SHP77 (cell line): Measurements from ENCODE around the gene COL17A1.

Source experiments
- DNase-seq, 2 experiments: peaks; one replicate each; lab custom pipeline; 2025; lab: John Stamatoyannopoulos, UW

COL17A1 gene

DNA sequence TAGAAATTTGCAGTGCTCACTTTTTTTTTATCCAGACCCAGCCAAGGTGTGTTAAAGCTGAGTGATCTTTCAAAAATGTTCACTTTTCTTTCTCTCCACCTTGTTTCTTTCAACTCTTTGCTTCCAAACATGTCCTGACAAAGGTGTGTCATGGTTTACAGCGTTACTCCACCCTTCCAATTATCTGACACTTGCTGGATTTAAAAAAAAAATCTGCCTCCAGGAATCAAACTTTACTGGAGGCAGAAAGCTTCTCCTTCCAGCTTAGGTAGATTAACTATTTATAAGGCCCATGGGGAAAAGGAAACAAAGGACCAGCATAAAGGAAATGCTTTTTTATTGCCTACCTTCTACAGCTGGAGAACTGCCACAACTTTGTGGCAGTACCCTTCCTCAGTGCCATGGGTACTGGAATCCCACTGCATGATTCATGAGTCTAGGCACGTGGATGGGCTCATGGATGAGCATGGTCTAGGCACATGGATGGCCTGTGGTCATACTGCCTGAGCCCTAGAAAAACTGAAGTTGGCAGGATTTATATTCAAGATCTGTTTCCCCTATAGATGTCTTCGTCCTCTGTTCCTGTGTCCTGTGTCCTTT is at the start of gene COL17A1:
COL17A1 (minus strand) TSS at position 80 of the 600 bp plus-strand sequence. CDS start 5,207 bp downstream, outside the sequence.
- DNase-seq = no peak

DNA sequence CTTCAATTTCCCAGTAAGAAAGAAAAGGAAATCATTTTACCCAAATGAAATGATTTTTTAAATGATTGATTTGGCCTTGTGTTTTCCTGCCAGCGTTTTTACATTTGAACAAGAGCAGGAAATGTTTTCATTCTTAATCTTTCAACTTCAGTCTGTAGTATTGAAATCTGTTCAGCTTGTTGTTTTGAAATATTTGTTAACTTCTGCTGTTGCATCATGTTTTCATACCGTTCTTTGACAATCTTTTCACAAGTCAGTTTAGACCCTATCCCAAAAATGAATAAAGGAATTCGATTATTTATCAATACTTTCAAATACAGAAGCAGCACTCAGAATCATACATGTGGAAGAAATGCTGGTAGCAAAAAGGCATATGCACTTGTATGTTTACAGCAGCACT is 44.4 kb upstream of the COL17A1 start:
- DNase-seq = no peak

DNA sequence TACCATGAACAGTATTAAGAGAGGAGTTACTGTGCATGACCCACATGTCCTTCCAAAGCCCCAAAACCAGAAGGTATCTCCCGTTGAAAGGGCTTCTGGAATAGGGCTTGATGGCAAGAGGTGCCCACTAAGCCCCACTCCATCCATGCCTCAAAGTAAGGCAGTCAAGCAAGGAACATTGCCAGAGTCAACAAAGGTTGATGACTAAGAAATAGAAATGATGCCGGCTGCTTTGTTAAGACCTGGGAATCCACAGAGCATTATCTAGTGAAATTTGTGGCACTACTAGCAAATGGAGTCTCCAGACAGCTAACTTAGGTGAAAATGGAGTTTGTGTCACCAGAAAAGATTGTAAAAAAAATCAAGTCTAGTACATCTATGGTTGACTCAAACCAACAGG is 42.5 kb upstream of the COL17A1 start:
- no peak for DNase-seq

DNA sequence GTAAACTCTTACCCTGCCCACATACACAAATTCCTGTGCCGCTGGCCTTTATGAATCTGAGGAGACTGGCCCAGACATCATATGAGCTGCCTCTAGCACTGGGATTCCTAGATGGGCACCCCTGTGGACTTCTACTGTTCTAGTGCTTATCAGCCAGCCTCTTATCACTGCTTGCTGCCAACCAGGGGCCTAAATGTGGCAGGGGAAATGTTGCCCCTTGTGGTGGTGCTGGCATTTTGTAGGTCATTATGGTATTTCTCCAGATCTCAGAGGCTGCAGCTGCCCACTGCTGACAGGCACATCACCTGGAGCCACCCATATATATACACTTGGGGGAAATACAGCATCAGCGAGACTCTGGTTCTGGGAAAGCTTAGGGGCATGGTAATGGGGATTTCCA is 41.7 kb upstream of the COL17A1 start:
- peak; percentile 39 to 42 for DNase-seq

DNA sequence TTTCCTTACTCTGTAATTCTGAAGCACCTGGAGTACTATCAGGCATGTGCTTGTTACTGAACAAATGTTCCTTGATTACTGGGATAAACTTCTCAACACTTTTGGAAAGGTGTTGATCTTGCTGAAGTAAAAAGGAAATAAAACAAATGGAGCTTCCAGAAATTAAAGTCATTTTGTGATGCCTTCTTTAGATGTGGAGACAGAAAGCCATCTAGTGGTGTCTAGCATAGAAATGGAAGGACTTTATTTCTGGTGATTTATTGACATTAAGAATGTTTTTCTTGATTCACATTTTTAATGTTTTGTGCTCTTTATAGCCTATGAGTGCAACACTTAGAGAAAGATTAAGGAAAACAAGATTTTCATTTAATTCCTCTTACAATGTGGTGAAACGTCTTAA is 37.7 kb upstream of the COL17A1 start:
- DNase-seq = no peak

DNA sequence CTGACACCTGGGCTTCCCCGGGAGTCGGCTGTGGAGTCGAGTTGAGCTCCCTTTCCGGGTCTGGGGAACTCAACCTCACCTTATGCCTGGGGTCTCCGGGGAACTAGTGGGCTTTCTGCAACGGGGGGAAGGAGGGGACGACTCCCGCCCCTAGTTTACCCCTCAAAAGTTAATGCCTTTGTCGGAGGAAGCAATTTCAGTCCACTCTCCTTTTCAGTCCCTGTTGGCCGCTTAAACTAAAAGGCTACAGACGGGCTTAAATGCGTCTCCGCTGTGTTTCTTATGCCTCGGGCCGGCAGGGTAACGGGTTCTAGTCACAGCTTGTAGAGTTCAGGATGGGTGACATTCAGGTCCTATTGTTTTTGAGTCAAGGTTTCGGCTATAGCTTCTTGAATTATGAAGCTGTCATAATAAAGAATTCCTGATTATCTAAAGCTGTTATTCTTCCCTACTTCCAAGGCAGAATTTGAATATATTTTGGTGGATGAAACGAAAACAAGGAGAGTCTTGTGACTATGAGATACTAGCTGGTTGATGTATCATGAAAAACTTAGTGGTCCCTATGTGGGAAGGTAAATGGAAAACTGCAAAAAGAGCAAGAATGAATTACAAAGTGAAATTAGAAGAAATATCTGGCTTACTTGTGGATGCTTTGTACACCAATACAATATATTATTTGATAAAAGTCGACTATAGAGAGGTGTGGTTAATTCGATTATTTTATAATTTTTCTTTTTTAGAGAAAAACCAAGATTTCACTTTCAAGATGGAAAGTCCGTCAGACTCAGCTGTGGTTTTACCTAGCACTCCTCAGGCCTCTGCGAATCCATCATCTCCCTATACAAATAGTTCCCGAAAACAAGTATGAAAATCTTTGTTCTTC is 36.8 kb upstream of the COL17A1 start:
- DNase-seq = peak in 1 of 2 experiments; percentile 55

DNA sequence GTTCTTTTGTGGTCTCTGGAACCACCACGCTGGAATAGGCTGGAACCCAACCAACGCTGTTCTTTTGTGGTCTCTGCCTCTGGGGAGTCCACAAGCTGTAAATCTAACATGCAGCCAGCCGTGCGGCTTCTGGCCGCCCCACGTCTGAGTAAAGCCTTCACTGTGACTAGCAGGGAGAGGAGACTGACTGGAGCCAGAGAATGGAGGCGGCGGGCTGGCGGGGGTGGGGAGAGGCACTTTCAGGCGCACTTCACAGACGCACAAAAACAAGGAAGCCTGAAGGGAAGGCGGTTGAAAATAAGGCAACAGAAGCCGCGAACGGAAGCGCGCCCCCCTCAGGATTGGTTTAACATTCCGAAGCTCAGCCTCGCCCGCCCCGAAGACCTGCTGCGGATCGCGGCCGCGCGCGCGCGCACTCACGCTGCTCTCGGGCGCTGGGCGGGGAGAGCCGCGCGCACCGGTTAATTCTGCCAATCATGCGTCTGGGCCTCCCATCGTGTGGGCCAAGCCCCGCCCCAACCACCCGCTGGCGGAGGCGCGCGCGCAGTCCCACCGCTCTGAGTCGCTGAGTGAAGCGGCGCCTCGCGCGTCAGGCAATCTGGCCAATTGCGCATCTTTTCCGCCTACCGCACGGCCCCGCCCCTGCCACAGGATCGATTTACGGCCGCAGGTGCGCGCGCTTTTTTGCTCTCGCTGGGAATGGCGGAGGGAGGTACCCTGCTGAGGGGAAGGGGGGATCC is 36.0 kb upstream of the COL17A1 start, which contains the start of gene SFR1:
SFR1 (plus strand) TSS at position 687 of the 740 bp plus-strand sequence; CDS start at position 700, 13 bp downstream.
- DNase-seq = peak; percentile 97 to 99

DNA sequence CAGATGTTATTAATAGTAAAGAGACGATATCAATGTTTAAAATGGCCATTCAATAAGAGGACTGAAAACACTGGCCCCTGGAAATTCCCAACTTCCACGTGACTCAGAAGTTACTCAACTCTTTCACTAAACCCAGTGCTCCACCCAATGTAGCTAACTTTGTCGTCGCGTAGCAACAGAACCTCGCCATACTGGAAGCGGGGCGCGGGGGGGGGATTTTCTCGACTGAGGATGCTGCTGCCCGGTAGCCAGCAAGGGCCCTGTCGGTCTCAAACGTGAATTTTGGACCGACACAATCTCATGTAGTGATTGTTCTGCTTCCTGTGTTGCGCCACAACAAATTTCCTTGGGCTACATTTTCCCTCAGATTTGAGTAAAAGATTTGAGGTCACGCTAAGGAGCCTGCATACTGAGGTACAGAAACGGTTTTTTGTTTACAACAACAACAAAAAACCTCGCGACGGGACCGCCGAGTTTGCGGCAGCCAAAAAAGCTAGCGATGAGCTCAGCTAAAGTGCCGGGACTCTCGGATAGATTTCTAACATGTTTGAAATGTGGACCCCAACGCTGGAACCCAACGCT is 35.3 kb upstream of the COL17A1 start:
- DNase-seq = peak; percentile 53 to 64

DNA sequence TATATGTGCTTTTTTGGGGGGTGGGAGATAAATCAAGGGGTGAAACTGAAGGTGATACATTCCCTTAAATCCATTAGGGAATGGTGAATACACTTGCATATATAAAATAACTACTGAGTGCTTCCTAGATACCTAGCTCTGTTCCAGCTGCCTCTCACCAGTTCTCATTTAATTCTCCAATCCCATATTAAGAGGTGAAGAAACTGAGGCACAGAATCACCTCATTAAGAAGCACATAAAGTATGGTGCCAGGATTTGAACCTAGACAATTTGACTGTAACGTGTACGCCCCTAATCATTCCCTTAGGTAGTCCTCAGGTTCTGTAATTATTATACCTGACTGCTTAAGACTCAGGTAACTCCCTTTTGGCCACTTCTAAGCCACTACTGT is 34.8 kb upstream of the COL17A1 start:
- DNase-seq = no peak

DNA sequence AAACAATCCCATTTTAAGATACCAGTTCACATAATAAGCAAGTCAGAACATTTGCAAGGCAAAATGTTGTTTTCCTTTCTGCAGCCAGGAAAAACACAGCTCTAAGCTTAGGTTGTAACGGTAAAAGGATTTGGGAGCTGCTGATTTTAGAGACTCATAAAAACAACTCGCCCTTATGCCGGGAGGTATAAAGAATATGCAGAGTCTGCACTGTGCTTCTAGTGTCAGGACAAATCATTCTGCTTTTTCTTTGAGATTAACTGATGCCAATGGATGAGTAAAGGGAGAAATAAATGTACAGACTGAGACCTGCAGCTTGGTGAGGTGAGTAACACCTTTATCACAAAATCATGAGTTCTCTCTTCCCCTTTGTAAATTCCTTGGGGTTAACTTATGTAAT is 34.3 kb upstream of the COL17A1 start:
- DNase-seq = no peak

DNA sequence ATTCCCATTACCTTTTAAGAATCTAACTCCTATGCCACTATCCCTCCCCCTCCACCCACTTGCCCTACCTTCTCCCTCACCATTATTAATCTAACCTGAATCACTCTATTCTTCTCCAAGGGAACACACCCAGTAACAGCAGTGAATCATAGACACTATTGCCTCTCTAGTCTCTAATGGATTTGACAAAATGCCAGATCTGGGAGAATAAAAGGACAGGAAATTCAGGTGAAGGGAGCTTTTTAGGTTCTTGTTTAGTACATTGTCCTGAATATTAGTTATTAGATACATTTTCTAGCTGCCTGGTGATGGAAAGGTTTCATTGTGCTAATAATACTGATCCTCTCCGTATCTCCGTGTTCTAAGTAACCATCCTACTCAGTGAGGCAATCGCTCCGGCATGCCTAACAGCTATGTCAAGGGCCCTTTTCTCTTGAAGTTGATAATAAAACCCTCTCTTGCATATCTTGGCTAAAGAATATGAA is 32.2 kb upstream of the COL17A1 start:
- no peak for DNase-seq

DNA sequence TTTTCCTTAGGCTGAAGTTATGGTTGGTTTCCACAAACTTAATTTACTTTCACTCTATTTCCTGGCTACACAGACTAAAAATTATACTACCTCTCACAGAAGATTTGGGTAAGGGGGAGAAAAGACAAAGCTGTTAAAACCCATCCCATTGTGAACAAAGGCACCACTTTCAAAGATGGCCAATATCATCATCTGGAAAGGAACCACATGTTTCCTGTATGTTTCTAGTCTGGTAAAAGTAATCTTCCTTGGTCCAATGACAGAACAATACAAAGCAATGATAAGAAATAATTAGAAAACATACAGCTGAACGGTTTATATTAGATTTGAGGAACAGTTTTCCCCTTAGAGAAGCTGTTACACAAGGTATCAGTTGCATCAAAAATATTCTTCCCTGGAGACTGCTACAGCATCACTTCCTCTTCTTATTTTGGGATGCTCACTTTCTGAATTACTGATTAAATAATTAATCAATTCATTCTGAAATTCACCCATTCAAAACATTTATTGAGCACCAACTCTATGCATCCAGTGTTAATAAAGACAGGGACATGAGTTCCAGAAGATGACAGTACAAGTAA is 27.8 kb upstream of the COL17A1 start:
- no peak for DNase-seq

DNA sequence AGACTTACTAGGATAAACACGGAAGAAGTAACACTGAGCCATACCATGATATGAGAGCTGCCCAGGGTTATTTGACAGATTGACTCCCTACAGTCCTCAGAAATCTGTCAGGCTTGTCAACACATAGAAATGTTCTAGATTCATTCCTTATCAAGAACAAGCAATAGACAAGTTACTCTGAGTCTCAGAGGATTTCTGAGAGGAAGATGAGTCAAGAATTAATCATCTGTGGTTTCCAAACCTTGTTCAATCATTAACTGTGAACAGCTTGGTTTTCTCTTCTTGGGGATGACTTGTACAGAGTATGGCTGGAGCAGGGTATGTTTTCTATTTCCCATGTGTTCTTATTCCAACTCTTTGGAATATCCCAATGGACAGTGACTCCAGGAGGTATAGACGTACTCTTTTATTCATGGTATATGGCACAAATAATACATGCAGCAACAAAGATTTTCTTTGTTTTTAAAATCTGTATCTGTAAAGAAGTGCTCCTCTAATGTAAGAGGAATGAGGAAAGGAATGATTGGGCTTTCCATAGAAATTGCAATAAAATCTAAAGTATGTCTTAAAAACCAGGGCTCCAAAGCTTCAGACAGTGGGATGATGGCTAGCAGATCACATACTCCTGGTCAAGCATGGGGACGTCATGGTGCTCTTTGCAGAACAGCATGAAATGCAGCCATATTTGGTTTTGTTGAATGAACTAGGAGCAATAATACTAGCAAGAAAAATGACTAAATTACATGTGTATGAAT is 24.4 kb upstream of the COL17A1 start:
- DNase-seq = no peak

DNA sequence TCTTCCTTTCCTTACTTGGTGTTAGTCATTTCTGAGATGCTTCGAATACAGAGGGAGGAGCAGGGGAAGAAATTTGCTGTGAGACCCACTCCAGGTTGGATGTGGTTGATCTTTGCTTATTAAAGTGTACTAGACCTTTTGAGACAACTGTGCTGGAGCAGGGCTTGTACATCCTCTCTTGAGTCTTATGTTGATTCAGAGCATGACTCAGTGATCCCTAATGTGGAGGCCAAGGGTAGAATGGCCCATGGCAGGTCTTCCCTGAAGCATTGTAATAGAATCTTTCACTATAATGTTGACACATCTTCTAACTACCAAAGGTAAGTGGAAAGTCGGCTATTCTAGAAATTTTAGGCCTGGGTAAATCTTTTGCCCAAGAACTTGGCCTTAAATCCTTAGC is 19.2 kb upstream of the COL17A1 start:
- DNase-seq = no peak

DNA sequence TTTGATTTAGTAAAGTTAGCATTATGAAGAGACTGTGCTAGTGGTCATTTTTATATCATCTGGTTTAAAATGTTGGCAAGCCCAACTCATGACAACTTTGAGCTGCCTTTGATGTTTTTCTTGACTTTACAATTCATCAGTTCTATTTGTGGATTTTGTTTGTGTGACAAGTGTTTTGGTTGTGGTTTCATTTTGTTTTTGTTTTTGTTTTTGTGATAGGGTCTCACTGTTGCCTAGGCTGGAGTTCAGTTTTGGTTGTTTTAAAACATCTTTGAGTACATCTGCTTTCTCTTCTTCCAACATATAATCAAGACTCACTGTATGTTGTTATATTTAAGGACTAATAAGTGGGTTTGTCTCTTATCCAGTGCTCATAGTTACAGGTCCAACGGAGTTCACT is 18.7 kb upstream of the COL17A1 start:
- no peak for DNase-seq

DNA sequence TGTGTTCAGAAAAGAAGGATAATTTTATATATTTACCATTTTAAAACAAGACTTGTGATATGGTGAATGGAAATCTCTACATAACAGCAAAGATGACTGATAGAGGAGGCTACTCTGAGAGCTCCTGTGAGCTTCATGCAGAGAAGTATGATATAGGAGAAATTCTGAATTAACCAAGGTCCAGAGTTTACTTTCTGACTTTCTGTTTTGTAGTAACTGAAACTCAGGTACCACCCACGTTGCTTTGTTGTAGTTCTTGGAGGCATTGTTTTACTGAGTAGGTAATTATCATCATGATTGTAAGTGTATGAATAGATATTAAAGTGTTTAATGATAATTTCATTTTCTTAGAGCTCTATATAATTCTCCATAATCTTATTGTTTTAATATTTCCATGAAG is 18.3 kb upstream of the COL17A1 start:
- no peak for DNase-seq

DNA sequence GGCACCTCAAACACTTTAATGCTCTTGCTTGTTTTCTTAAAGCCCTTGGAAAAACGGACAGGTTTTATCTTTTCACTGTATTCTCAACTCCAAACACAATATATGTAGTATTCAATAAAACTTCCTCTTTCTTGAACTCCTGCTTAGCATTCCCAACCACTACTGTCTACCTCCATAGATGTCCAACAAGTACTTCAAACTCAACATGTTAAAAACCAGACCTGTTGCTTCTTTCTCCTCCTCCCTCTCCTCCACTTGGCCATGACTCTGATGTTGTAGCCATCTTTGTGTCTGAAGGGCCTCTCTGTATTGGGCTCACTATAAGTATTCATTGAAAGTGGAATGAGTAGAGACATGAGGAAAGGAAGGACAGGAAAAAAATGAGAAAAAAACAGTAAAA is 16.2 kb upstream of the COL17A1 start:
- no peak for DNase-seq

DNA sequence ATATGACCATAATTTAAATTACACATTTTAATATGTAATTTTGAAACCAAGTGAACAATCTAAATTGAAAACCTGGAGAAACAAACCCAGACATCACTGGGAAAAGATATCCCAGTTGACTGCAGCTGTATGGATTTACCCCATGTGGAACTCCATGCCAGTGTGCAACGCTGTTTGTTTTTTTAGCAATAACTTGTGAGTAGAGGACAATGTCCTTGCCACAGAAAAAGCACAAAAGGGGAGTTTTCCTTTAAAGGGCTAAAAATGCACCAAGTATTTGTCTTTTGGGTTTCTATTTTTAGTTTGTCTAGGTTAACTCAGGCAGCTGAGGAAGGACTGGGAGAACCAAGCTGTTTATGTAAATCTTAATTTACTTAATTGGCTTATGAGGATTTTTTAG is 15.1 kb upstream of the COL17A1 start:
- no peak for DNase-seq

DNA sequence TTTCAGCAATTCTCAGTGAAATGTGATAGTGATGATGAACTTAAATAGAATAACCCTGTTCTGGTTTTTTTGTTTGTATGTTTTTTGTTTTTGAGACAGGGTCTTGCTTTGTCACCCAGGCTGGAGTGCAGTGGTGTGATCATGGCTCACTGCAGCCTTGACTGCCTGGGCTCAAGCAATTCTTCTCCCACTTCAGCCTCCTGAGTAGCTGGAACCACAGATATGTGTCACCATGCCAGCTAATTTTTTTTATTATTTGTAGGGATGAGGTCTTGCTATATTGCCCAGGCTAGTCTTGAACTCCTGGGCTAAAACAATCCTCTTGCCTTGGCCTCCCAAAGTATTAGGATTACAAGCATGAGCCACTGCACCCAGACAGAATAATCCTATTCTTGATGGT is 14.3 kb upstream of the COL17A1 start:
- no peak for DNase-seq

DNA sequence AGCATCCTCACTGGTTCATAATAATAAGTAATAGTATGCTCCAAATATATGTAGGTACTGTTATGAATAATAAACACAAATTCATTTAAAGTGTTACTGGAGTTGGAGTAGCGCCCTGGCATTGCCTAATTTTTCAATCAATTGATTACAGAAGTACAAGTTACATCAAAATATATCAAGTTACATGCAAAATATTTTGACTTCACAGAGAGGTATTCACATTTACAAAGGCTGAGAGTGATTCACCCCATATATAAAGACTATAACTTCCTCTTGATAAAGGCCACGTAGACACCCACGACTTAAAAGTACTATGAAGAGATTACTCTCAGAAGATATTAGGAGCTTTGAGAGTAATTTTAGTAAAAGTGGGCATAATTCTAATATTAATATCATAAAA is 13.6 kb upstream of the COL17A1 start:
- DNase-seq = no peak

DNA sequence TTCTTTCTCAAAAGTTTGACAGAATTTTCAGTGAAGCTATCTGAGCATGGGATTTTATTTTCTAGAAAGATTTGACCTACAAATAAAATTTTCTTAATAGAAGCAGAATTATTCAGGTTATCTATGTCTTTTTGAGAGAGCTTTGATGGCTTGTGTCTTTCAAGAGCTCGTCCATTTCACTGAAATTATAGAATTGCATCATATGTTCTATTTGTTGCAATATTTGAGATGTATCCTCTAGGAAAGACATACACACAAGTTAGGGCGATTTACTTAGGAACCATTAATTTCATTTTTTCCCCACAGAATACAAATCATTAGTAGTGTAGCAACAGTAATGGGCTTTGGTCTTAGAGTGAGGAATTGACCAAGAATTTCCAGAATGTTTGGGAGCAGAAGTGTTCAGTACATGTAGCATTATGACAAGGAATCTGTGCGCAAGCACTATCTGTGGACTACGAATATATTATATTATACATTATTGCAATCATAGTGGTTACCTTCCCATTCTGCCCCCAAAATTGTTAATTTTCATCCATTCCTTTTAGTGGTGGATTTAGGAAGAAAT is 12.8 kb upstream of the COL17A1 start:
- DNase-seq = no peak
